ENCODE measurements around the gene PPP1R11. TPM values are rescaled to one million over a fixed set of nuclear protein-coding genes. Genes with fewer than 3 reads are reported as not detected.

The PPP1R11 gene
- total RNA-seq, 1 donor from 2014 or later, result 52.3 TPM

- peaks cover 11% of the 10 kb centered on the region for H3K27me3 Mint-ChIP-seq (ENCODE audit: unreplicated experiment)
- peaks cover 2% of the 10 kb centered on the region for H3K9me3 Mint-ChIP-seq (ENCODE audit: unreplicated experiment)
- peaks cover 5% of the 10 kb centered on the region for H3K4me1 Mint-ChIP-seq (ENCODE audit: low read depth, unreplicated experiment)
Observed at GRCh38 chr6:30093951-30094661, 27.1 kb downstream of the PPP1R11 start.

DNA sequence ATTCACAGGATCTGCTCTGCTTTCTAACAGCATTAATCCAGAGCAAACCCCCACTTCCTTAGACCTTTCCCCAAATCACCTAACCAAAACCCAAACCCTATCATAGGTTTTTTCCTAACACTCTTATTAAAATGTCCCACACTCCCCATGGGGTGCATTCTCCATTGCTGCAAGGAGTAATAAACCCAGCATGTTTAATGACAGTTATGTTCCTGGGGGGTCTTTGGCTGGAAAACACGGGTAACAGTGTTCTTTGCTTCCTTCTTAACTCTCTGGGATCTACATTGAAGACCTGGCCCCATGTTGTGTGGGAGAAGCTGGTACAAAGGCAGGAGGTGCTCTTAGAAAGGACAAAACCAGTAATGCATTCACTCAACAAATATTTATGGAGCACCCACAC lies 29.8 kb downstream of the PPP1R11 start:
- Mint-ChIP-seq H3K4me3 (ENCODE audit: unreplicated experiment) (no peak overlapping the region), H3K36me3 (ENCODE audit: unreplicated experiment) (no peaks in the 10 kb centered on the region), H3K27me3 (ENCODE audit: unreplicated experiment) (peaks cover 25% of the 10 kb centered on the region), H3K9me3 (ENCODE audit: unreplicated experiment) (peaks cover 3% of the 10 kb centered on the region), H3K4me1 (ENCODE audit: low read depth, unreplicated experiment) (peaks cover 12% of the 10 kb centered on the region), H3K27ac (ENCODE audit: unreplicated experiment) (no peak overlapping the region)
- TF ChIP-seq, protein P1, sequence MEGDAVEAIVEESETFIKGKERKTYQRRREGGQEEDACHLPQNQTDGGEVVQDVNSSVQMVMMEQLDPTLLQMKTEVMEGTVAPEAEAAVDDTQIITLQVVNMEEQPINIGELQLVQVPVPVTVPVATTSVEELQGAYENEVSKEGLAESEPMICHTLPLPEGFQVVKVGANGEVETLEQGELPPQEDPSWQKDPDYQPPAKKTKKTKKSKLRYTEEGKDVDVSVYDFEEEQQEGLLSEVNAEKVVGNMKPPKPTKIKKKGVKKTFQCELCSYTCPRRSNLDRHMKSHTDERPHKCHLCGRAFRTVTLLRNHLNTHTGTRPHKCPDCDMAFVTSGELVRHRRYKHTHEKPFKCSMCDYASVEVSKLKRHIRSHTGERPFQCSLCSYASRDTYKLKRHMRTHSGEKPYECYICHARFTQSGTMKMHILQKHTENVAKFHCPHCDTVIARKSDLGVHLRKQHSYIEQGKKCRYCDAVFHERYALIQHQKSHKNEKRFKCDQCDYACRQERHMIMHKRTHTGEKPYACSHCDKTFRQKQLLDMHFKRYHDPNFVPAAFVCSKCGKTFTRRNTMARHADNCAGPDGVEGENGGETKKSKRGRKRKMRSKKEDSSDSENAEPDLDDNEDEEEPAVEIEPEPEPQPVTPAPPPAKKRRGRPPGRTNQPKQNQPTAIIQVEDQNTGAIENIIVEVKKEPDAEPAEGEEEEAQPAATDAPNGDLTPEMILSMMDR (IDR thresholded peaks at IDR 0.05; ENCODE audit: partially characterized antibody, unreplicated experiment), result no peak
- no peak for DNase-seq

More at GRCh38 chr6:30093951-30094661, 27.1 kb downstream of the PPP1R11 start:
- H3K27ac Mint-ChIP-seq (ENCODE audit: unreplicated experiment), result no peak overlapping the region
- DNase-seq, result no peak
- TF ChIP-seq, protein P1 (IDR thresholded peaks at IDR 0.05; ENCODE audit: partially characterized antibody, unreplicated experiment), result no peak
- no peaks in the 10 kb centered on the region for H3K36me3 Mint-ChIP-seq (ENCODE audit: unreplicated experiment)
- H3K4me3 Mint-ChIP-seq (ENCODE audit: unreplicated experiment), result no peak overlapping the region

- Mint-ChIP-seq H3K27me3 (ENCODE audit: unreplicated experiment) (peaks cover 24% of the 10 kb centered on the region), H3K4me3 (ENCODE audit: unreplicated experiment) (no peak overlapping the region), H3K9me3 (ENCODE audit: unreplicated experiment) (peaks cover 6% of the 10 kb centered on the region), H3K36me3 (ENCODE audit: unreplicated experiment) (no peaks in the 10 kb centered on the region), H3K27ac (ENCODE audit: unreplicated experiment) (no peak overlapping the region), H3K4me1 (ENCODE audit: low read depth, unreplicated experiment) (peaks cover 15% of the 10 kb centered on the region)
- DNase-seq, result no peak
- TF ChIP-seq, protein P1 (IDR thresholded peaks at IDR 0.05; ENCODE audit: partially characterized antibody, unreplicated experiment), result no peak
Observed at GRCh38 chr6:30097902-30098768, 31.1 kb downstream of the PPP1R11 start.

DNA sequence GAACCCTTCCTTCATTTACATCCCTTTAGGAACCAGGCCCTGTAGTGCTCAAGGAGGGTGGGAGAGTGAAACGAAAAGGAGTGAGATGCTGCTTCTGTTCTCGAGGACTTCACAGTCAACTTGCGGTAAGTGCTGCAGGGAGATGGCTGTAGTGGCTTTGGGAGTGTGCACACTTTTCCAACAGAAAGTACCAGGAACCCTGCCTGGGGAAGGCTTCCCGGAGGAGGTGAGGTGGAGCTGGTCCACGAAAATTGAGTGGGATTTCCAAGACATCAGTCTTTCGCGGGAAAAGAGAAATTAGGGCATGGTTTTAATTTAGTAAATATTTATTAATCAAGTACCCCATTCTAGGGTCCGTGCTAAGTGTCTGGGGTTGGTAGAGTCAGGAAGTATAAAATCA lies 33.2 kb downstream of the PPP1R11 start:
- Mint-ChIP-seq H3K27me3 (ENCODE audit: unreplicated experiment) (peaks cover 29% of the 10 kb centered on the region), H3K27ac (ENCODE audit: unreplicated experiment) (no peak overlapping the region), H3K36me3 (ENCODE audit: unreplicated experiment) (no peaks in the 10 kb centered on the region), H3K4me3 (ENCODE audit: unreplicated experiment) (peak overlapping the region; percentile 44), H3K4me1 (ENCODE audit: low read depth, unreplicated experiment) (peaks cover 13% of the 10 kb centered on the region), H3K9me3 (ENCODE audit: unreplicated experiment) (peaks cover 6% of the 10 kb centered on the region)
- no peak for DNase-seq
- TF ChIP-seq, protein P1 (IDR thresholded peaks at IDR 0.05; ENCODE audit: partially characterized antibody, unreplicated experiment), result no peak

Data from glutamatergic neuron (in vitro differentiated cells).